Left hindlimb (tissue), 1 donor: ENCODE data around the gene ADAMTS14.

ENCODE experiments used
- DNase-seq: peaks from one replicate; pipeline ENCODE4 v3.0.0-alpha.2; 2018

Gene ADAMTS14

GRCh38 chr10:70694418-70695141, 22.3 kb downstream of the ADAMTS14 start:
- DNase-seq, result no peak

DNA sequence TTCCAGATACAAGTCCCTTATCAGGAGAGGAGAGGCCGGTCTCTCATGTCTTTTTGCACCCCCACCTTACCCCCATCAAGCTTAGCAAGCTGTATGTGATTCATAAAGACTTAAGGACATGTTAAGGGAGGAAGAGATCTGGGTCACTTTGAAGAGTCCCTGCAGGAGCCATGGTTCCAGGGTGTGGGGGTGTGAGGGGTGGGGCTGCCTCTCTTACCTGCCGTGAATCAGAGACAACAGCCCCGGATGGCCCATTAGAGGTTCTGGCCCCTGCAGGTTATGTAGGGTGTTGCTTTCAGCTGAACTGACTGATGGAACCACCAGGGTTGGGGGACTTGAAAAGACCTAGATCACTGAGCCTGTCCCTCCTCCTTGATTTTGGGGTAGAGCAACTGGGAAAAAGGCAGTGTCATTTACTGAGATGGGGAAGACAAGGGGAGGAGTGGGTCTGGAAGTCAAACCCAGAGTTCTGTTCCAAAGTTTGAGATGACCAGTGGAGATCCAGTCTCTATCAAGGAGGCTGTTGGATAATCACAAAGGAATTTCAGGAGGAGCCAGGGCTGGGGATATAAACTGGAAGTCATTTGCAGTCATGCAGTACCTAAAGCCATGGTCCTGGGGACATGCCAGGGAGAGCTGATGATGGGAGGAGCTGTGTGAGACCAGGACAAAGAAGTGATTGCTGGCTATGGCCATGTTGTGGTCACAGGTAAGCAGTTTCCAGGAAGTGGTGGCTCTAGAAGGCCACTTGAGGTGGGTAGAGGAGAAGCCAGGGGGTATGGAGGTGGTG, 23.1 kb downstream of the ADAMTS14 start:
- DNase-seq, result no peak

DNA sequence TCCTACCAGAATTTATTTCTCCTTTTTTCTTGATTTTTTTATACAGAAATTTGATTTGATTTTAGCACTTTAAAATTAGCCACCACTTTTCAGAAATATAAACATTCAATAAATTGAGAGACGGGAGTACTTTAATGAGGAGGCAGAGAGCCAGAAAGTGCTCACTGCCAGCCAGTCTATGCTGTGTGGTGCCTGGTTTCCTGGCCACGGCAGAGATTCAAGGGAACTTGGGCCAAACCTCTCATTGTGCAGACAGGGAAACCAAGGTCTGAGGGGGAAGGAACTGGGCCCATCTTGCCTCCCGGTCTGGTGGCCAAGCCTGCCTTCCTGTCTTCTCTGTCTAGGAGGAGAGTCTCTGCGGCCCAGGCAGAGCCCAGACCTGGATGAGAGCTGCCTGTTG, 25.9 kb downstream of the ADAMTS14 start:
- no peak for DNase-seq

GRCh38 chr10:70699063-70699658, 26.9 kb downstream of the ADAMTS14 start:
- no peak for DNase-seq

DNA sequence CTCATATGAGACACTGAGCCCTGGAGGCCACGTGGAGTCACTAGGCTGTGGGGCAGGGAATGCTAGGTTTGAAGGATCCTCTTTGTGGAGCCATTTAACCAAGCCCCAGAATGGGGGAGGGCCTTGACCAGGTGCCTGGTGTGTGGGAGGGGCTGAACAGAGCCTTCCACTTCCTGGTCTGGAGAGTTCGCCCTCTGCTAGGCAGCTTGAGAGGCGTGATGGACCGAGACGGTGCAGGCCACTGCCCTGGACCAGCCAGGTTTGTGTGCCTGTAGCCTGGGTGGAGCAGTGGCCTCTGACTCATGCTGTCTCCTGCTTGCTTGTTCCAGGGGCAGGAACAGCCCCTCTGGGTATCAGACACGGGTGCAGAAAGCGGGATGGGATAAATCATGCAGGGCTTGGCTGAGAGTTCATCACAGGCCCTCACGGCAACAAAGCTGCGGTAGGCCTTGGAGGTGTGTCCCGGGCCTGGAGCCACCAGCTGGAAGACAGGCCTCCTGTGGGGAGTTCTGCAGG, 27.4 kb downstream of the ADAMTS14 start:
- no peak for DNase-seq

DNA sequence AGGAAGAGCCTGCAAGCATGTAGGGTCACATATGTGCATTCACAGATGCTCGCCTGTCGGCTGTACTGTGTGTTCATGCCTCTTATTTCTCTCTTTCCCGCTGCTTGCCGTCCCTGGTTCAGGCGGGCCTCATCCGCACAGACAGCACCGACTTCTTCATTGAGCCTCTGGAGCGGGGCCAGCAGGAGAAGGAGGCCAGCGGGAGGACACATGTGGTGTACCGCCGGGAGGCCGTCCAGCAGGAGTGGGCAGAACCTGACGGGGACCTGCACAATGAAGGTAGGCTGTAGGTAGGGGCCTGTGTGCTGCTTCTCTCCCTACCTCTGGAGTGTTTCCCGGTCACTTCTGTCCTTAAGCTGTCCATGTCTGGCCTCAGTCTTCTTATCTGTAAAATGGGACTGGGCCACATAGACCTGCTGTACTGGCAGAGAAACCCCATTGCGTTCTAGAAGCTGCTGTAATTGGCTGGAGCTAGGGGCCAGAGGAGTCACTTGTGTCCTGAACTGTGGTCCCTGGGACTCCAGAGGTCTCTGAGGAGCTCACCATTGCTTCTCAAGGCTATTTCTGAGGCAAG, 30.0 kb downstream of the ADAMTS14 start:
- DNase-seq, result no peak

DNA sequence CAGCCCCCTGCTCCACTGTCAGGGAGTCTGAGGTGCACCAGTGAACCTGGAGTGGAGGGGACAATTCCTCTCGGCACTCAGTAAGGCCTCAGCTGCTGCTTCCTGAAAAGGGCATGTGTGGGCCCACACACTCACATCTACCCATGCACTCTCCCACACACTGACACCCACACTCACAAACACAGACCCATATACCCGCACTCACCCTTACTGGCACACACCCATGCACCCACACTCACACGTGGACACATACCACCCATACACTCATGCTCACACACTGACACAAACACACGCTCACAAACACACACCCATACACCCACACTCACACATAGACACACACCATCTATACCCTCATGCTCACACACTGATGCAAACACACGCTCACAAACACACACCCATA, 31.9 kb downstream of the ADAMTS14 start:
- no peak for DNase-seq

- DNase-seq, result no peak
These were observed 33.0 kb downstream of the ADAMTS14 start for GRCh38 chr10:70705121-70705861.

- DNase-seq, result no peak
These were observed 38.9 kb downstream of the ADAMTS14 start for GRCh38 chr10:70711177-70711576.

- no peak for DNase-seq
These were observed 39.6 kb downstream of the ADAMTS14 start for GRCh38 chr10:70711911-70712310.

- no peak for DNase-seq
These were observed 41.9 kb downstream of the ADAMTS14 start for GRCh38 chr10:70714245-70714644.

DNA sequence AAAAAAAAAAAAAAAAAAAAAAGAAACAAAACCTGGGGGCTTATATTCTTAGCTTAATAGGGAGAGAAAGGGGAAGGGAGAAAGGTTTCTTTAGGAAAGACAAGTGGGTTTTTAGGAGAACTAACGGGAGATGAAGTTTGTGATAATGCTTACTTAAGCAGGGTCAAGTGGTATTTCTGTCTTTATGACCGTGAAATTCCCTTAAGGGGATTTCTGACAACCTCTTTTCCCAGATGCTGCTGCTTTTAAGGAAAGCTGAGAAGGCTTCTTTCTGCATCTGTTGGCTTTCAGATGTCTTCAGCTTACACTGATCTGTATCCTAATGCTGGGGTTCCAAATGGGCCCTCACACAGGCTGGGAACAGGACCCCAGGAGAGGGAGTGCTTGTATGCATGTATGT, 42.6 kb downstream of the ADAMTS14 start:
- DNase-seq, result no peak

DNA sequence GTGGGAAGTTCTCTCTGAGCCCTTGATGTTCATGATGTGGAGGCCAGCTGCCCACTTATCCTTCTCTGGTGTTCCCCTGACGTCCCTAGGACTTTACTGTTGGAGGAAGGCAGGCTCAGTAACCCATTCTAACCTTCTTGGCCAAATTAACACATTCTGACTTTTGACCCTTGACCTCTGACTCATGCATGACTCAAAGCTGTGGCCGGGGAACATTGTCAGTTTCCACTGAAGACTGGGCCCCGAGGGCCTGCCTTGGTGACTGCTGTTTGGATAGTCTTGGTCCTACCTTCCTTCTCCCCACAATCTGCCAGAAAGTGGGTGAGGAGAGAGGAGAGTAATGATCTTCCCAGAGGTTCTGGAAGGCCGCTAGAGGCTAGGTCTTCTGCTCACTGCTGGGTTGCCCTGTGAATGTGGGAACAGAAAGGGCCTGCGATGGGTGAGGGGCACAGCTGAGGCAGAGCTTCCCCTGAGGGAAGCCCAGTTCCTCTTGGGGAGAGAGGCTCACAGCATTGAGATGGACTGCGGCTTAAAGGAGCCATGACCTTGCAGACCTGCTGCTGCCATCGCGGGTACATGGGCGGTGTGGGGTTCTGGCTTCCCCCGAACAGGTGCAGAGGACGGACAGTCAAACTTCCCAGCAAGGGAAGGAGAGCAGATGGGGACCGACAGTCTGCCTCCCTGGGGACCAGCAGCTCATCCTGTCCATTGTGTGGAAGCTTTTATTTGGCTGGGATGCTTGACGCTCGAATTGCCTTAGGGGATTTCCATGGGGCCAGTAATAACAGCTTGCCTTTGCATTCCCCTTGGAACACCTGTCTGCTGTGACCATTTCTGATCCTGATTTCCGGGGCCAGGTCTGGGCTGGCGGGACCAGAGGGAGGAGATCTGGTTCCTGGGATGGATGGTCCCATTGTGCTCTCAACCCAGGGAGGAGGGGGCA, 43.8 kb downstream of the ADAMTS14 start:
- no peak for DNase-seq

- no peak for DNase-seq
These were observed 50.6 kb downstream of the ADAMTS14 start for GRCh38 chr10:70722820-70723424.

DNA sequence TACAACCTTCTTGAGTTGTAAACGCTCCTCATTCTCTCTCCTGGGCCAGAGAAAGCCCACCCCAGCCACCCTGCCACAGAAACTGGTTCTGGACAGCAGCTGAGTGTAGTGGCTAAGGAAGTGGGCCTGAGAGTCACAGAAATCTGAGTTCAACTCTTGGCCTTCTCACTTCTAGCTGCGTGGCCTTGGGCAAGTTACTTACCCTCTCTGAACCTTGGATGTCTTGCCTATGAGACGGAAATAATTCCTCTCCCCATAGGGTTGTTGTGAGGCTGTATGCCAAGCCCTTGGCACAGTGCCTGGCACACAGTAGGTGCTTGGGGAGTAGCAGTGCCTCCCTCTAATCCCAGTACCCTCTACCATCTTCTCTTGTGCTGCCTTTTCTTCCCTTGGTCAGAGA, 51.5 kb downstream of the ADAMTS14 start:
- no peak for DNase-seq

DNA sequence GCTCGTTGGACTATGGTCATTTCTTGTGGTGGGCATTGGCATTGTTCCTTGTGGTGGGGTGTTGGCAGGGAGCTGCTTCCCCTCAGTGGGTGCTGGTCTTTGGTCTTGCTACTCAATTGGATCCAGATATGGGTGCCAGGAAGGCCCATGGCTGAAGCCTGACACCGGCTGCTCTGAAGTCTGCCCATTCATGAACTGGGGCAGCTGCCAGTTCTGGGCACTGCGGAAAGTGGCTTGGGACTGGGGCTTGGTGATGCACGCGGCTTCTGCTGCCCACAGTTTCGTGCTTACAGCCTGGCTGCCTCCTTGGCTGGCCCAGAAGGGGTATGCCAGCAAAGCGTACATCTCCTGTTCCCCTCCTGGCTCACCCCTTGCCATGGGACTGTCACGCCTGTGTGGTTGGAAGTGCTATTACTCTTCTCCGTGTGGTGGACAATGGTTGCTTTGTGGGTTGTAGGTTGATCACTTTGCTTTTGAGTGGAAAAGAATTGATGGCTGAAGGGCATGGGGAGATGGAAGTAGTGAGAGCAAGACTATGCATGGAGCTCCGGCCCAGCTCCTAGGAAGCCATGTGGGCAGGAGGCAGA, 54.7 kb downstream of the ADAMTS14 start:
- DNase-seq, result no peak

GRCh38 chr10:70728328-70728727, 56.0 kb downstream of the ADAMTS14 start:
- no peak for DNase-seq

- peak; percentile 57 for DNase-seq
These were observed 57.6 kb downstream of the ADAMTS14 start for GRCh38 chr10:70729763-70730357.

- DNase-seq, result no peak
These were observed 58.6 kb downstream of the ADAMTS14 start for GRCh38 chr10:70730955-70731354.

DNA sequence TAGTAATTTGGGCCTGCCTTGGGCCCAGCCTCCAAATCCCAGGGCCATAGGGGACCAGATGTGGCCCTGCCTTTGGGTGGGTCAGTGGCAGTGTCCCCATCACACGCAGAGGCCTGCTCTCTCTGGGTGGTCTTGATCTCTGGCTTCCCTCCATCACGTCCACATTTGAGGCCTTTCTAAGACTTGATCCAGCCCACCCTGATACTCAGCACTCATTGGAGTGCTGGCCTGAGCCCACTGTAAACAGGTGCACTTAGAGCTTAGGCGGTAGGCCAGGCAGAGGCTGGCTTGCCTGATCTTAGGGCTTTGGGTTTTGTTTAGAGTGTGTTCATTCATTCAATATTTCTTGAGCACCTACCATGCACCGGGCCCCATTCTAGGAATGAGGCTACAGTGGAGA, 60.3 kb downstream of the ADAMTS14 start:
- no peak for DNase-seq
